HepG2 (cell line): ENCODE data around the gene MSL3B.

ENCODE experiments used
- ATAC-seq: fragments of 200-7000 bp; cut with Tn5 transposase; 3 replicates; pipeline ENCODE4 v1.9.1; 2020; ENCODE audit warnings: mild to moderate bottlenecking, moderate library complexity
- BruUV-seq: library from RNA; stranded (reverse); fragments of 400-500 nt; replicated peaks from 2 replicates; lab custom pipeline; 2021; lab: Mats Ljungman, UMichigan
- CTCF ChIA-PET: fragments of 300-600 bp; formaldehyde crosslinking; extraction: SDS; loops from one replicate; lab custom pipeline; 2021; ENCODE audit warnings: low total read pairs, inconsistent platforms, low intra/inter-chr PET ratio; lab: Yijun Ruan, JAX
- POLR2A ChIA-PET: fragments of 350-600 bp; sonication (Branson Sonifier 250); formaldehyde crosslinking; loops from one replicate; lab custom pipeline; 2020; ENCODE audit warnings: antibody characterized with exemption, inconsistent platforms; lab: Yijun Ruan, JAX
- DNase-seq: peaks from one replicate; pipeline ENCODE4 v3.0.0-alpha.2; 2015; ENCODE audit warnings: low spot score
- FAIRE-seq: peaks from 3 replicates; lab custom pipeline; 2011; peaks lifted over from hg19 to GRCh38; lab: Jason Lieb, UNC
- H2AFZ ChIP-seq: one replicate; pipeline ENCODE4 v1.6.1; 2011; ENCODE audit warnings: low read length, inconsistent platforms
- H3K27ac ChIP-seq: fragments of 300-600 bp; 3 replicates; pipeline ENCODE4 v1.8.0; 2011; ENCODE audit warnings: mixed run types, mild to moderate bottlenecking, mixed read lengths, low read length, inconsistent platforms; ENCODE audit not compliant: insufficient read depth; ENCODE audit errors: extremely low read length
- H3K27me3 ChIP-seq, 2 experiments: fragments of 200-600 bp in 1 of 2; 2 replicates in 1 of 2; 3 replicates in 1 of 2; pipeline versions ENCODE4 v1.6.0 to v1.8.0; 2011; ENCODE audit warnings: low read length in 2 of 2, mild to moderate bottlenecking in 2 of 2, moderate library complexity in 2 of 2, inconsistent platforms in 1 of 2; ENCODE audit not compliant: insufficient read depth in 2 of 2, control insufficient read depth in 1 of 2
- H3K36me3 ChIP-seq, 2 experiments: fragments of 200-600 bp in 1 of 2; replicated peaks in 1 of 2; 2 replicates in 1 of 2; 3 replicates in 1 of 2; pipeline versions ENCODE4 v1.5.1 to v1.8.0; 2011; ENCODE audit warnings: low read length in 2 of 2, inconsistent platforms in 1 of 2; ENCODE audit not compliant: insufficient read depth in 2 of 2, control insufficient read depth in 1 of 2
- H3K4me1 ChIP-seq: 2 replicates; pipeline ENCODE4 v1.5.1; 2012; ENCODE audit warnings: low read length, inconsistent platforms; ENCODE audit not compliant: insufficient read depth
- H3K4me2 ChIP-seq: 2 replicates; pipeline ENCODE4 v1.6.0; 2011; ENCODE audit warnings: low read depth, low read length, inconsistent platforms
- H3K4me3 ChIP-seq, 3 experiments: fragments of 200-600 bp in 1 of 3; sonication (generic), shearing (Covaris generic) in 1 of 3; replicated peaks in 1 of 3; 2 replicates each; pipeline ENCODE4 v1.5.1; 2011 to 2016; ENCODE audit warnings: low read length in 3 of 3, inconsistent platforms in 2 of 3, low read depth in 2 of 3, mild to moderate bottlenecking in 2 of 3, control low read depth in 1 of 3, mixed read lengths in 1 of 3; ENCODE audit not compliant: insufficient read depth in 1 of 3
- H3K79me2 ChIP-seq: one replicate; pipeline ENCODE4 v1.6.1; 2011; ENCODE audit warnings: low read length, inconsistent platforms; ENCODE audit not compliant: insufficient read depth
- H3K9ac ChIP-seq: 2 replicates; pipeline ENCODE4 v1.6.0; 2011; ENCODE audit warnings: mild to moderate bottlenecking, low read depth, low read length, inconsistent platforms; ENCODE audit not compliant: insufficient read depth
- H3K9me3 ChIP-seq: 2 replicates; pipeline ENCODE4 v1.5.1; 2012; ENCODE audit warnings: mild to moderate bottlenecking, low read length
- H4K20me1 ChIP-seq: 2 replicates; pipeline ENCODE4 v1.6.0; 2011; ENCODE audit warnings: inconsistent platforms, mild to moderate bottlenecking, low read length, moderate library complexity; ENCODE audit not compliant: insufficient read depth
- AGO2 ChIP-seq: fragments of 200-400 bp; formaldehyde crosslinking; optimal IDR thresholded peaks from 2 replicates; pipeline ENCODE3; 2017; ENCODE audit warnings: mild to moderate bottlenecking, low read depth, low read length, moderate library complexity
- HOXA3 ChIP-seq: sonication (generic); formaldehyde crosslinking; IDR thresholded peaks from 2 replicates; pipeline ENCODE4 v1.5.0; 2020; ENCODE audit warnings: missing genetic modification reagents
- RBM22 ChIP-seq: fragments of 200-400 bp; formaldehyde crosslinking; optimal IDR thresholded peaks from 2 replicates; pipeline ENCODE3; 2017; ENCODE audit warnings: mild to moderate bottlenecking, low read length, moderate library complexity
- ZC3H13 ChIP-seq: sonication (generic); formaldehyde crosslinking; IDR thresholded peaks from 2 replicates; pipeline ENCODE4 v1.8.1; 2023; ENCODE audit warnings: mild to moderate bottlenecking, missing genetic modification reagents, moderate library complexity
- ZNF12 ChIP-seq: sonication (generic); formaldehyde crosslinking; IDR thresholded peaks from 2 replicates; pipeline ENCODE4 v1.5.0; 2020; ENCODE audit warnings: missing genetic modification reagents
- WGBS: methylation state at CpG from one replicate; pipeline ENCODE4 v1.1.6; 2017; ENCODE audit warnings: low lambda C conversion rate; 5-methylcytosine and 5-hydroxymethylcytosine counted together
- in situ Hi-C: cut with HindIII; loops from 2 replicates; pipeline ENCODE4 v1.10.0; 2017; ENCODE audit warnings: low pct_unique_long_range_greater_than_20kb; ENCODE audit not compliant: extremely low pct_ligation_motif_present
- intact Hi-C: fragments of 100-400 bp; cut with micrococcal nuclease; formaldehyde crosslinking; loops from one replicate; pipeline ENCODE4 v1.10.0; 2022; ENCODE audit not compliant: unreplicated experiment
- TF ChIP-seq, protein P1 (sequence below): sonication (generic); formaldehyde crosslinking; IDR thresholded peaks from 2 replicates; pipeline ENCODE4 v1.4.0; 2020; ENCODE audit warnings: mild to moderate bottlenecking, low read depth, missing genetic modification reagents
- TF ChIP-seq, protein P2 (sequence below): sonication (generic); formaldehyde crosslinking; IDR thresholded peaks from 2 replicates; pipeline ENCODE4 v1.4.0; 2020; ENCODE audit warnings: missing genetic modification reagents, borderline replicate concordance

MSL3B gene

DNA sequence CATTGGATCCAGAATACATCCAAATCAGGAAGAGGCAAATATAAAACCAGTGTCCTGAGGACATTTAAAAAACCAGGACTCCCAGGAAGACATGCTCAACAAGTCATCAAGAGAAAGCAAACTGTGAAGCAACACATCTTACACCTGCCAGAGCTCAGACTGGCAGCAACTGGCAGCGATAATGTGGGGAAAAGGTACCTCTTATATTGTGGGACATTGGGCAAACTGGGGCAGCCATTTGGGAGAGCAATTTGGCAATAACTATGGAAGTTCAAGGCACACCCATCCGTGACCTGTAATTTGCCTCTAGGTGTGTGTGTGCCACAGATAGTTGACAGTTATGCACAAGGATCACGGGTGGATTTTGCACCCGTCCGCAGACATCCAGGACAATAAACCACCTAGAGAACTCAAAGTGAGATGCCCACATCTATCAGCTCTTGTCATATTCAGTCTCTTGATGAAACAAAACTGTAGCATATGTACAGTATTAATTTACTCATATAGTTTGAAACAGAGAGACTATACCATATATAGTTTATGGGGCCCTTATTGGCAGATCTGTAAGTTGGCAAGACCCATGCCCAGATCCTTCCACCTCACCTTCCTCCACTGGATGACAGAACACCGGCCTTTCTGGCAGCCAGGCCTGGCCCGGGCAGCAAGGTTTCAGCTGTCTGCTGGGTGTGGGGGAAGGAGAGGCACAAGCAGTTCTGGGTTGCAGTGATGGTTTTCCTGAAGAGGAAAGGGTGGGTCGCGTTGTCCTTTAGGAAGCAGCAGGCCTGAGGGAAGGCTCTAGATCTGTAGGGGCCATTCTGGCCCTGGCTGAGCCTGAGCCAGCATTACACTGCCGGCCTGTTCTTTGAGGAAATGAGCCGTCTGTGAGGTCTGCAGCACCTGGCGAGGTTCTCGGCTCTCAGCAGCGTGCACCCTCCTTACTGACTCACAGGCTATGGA is 32.7 kb downstream of the MSL3B start:
- Histone ChIP-seq H3K9me3 (no peaks in the 10 kb centered on the region), H3K4me2 (no peak overlapping the region), H3K4me1 (peaks cover 20% of the 10 kb centered on the region; the same call in 1 of the 2 replicates), H3K9ac (no peak overlapping the region), H2AFZ (no peak overlapping the region), H3K79me2 (peaks cover 35% of the 10 kb centered on the region), H3K27ac (no peak overlapping the region), H3K4me3 (no peak overlapping the region), H3K36me3 (peaks cover 37 to 56% of the 10 kb centered on the region in 2 experiments), H3K27me3 (no peaks in the 10 kb centered on the region), H4K20me1 (peaks cover 16% of the 10 kb centered on the region; the same call in 1 of the 2 replicates)
- no peak for DNase-seq
- FAIRE-seq = no peak
- no TSS peak for BruUV-seq
- intact Hi-C loops (loop anchor here (10.0 kb wide), 1 partner anchor 391 kb away; no protein-coding TSS in a partner anchor), in situ Hi-C loops (loop anchor here (25.0 kb wide), 1 partner anchor 523 kb away; the partner anchor contains the start of gene SAG)
- ATAC-seq = no peak
- 0 out of 2 replicates have a peak, but pooled peaks have one; percentile 24 for TF ChIP-seq ZC3H13 (CRISPR knock-in tag)
- TF ChIP-seq, protein P1, sequence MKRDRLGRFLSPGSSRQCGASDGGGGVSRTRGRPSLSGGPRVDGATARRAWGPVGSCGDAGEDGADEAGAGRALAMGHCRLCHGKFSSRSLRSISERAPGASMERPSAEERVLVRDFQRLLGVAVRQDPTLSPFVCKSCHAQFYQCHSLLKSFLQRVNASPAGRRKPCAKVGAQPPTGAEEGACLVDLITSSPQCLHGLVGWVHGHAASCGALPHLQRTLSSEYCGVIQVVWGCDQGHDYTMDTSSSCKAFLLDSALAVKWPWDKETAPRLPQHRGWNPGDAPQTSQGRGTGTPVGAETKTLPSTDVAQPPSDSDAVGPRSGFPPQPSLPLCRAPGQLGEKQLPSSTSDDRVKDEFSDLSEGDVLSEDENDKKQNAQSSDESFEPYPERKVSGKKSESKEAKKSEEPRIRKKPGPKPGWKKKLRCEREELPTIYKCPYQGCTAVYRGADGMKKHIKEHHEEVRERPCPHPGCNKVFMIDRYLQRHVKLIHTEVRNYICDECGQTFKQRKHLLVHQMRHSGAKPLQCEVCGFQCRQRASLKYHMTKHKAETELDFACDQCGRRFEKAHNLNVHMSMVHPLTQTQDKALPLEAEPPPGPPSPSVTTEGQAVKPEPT = no peak
- TF ChIP-seq RBM22 = peak; percentile 75
- TF ChIP-seq HOXA3 (CRISPR knock-in tag) = no peak
- no peak for TF ChIP-seq ZNF12 (CRISPR knock-in tag)
- peak; percentile 43 for TF ChIP-seq AGO2
- TF ChIP-seq, protein P2, sequence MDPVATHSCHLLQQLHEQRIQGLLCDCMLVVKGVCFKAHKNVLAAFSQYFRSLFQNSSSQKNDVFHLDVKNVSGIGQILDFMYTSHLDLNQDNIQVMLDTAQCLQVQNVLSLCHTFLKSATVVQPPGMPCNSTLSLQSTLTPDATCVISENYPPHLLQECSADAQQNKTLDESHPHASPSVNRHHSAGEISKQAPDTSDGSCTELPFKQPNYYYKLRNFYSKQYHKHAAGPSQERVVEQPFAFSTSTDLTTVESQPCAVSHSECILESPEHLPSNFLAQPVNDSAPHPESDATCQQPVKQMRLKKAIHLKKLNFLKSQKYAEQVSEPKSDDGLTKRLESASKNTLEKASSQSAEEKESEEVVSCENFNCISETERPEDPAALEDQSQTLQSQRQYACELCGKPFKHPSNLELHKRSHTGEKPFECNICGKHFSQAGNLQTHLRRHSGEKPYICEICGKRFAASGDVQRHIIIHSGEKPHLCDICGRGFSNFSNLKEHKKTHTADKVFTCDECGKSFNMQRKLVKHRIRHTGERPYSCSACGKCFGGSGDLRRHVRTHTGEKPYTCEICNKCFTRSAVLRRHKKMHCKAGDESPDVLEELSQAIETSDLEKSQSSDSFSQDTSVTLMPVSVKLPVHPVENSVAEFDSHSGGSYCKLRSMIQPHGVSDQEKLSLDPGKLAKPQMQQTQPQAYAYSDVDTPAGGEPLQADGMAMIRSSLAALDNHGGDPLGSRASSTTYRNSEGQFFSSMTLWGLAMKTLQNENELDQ (CRISPR knock-in tag) = no peak
- ChIA-PET POLR2A (no interaction called here), CTCF (no interaction called here)
- 99% methylated on average over 14 of the region's 14 CpGs for WGBS
